Measurements from ENCODE around the gene SYMPK. TPM values are rescaled to one million over a fixed set of nuclear protein-coding genes. Genes with fewer than 3 reads are reported as not detected.

Gene SYMPK
- total RNA-seq, 4 donors from 2014 or later: 28.4 to 36.6 (median 31.6) TPM

DNA sequence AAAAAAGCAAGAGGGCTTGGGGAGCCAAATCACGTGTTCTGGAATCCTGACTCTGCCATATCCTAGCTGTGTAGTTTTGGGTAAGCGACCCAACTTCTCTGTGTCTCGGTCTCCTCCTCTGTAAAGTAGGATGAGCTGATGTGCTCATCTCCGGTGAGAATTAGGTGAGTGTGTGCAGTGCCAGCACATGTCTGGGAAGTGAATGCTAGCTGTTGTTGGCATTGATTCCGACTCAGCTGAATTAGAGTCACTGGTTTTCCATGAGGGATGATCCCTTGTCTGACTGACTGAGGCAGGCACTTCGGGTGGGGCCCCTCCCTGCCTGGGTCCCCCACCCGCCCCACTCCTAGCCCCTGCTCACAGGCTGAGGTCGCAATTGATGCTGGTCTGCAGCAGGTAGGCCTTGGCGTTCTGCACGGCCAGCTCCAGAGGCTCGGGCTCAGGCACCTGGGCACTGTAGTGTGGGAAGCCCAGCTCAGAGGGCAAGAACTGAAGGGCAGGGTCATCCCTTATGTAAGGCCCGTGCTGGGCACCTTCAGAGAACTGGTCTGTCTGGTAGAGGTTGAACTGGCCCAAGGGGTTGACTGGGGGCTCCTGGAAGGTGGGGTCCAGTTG is 48.7 kb downstream of the SYMPK start:
- intact Hi-C loops (cut with DNase I): no loop called here
- DNase-seq: no peak
- Histone ChIP-seq H3K27ac (no peak overlapping the region), H3K36me3 (peaks cover 0 to 10% (median 0%) of the 10 kb centered on the region in 3 donors), H3K4me3 (no peak overlapping the region), H3K4me1 (peaks cover 20 to 74% (median 33%) of the 10 kb centered on the region in 3 donors), H3K9me3 (no peaks in the 10 kb centered on the region), H3K27me3 (peaks cover 0 to 19% (median 0%) of the 10 kb centered on the region in 4 donors)
- no peak for TF ChIP-seq CTCF (IDR thresholded peaks at IDR 0.05)
- no peak for TF ChIP-seq POLR2A (IDR thresholded peaks at IDR 0.05)
- WGBS, 2 donors: 54 to 55% methylated on average over 4 of the region's 12 CpGs

DNA sequence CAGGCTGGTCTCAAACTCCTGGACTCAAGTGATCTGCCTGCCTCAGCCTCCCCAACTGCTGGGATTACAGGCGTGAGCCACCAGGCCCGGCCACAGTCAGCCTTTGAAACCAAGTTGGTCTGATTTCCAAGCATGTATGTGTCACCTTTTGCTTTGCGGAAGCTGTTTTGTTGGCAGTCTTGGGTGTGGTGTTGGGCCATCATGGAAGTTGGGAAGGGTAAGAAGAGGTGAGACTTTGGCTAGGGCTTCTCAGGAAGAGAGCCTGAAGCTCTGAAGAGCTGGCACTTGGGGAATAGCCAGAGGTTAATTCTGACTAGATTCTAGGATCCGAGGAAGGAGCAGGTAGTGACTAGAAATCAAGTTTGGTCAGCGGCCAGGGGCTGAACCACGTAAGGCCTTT is 50.6 kb downstream of the SYMPK start:
- Histone ChIP-seq H3K27ac (peak overlapping the region; percentile 67 to 80 (median 68)), H3K9me3 (no peaks in the 10 kb centered on the region), H3K27me3 (peaks cover 0 to 19% (median 0%) of the 10 kb centered on the region in 4 donors), H3K36me3 (no peaks in the 10 kb centered on the region), H3K4me1 (peaks cover 20 to 63% (median 33%) of the 10 kb centered on the region in 3 donors), H3K4me3 (no peak overlapping the region)
- WGBS, 2 donors: 26 to 49% methylated on average over 5 of the region's 6 CpGs
- TF ChIP-seq CTCF (IDR thresholded peaks at IDR 0.05): no peak
- no peak for TF ChIP-seq POLR2A (IDR thresholded peaks at IDR 0.05)
- DNase-seq: no peak
- intact Hi-C loops (cut with DNase I): no loop called here

- DNase-seq: no peak
- Histone ChIP-seq H3K27ac (peak overlapping the region in 3 of 4 donors; percentile 25 to 55 (median 50)), H3K36me3 (no peaks in the 10 kb centered on the region), H3K4me3 (no peak overlapping the region), H3K9me3 (no peaks in the 10 kb centered on the region), H3K4me1 (peaks cover 4 to 37% (median 16%) of the 10 kb centered on the region in 3 donors), H3K27me3 (peaks cover 0 to 8% (median 0%) of the 10 kb centered on the region in 4 donors)
- 18 to 25% methylated on average over 7 of the region's 7 CpGs for WGBS, 2 donors
- TF ChIP-seq CTCF (IDR thresholded peaks at IDR 0.05) (no peak), POLR2A (IDR thresholded peaks at IDR 0.05) (no peak)
- intact Hi-C loops (cut with DNase I): no loop called here
Observed at GRCh38 chr19:45809643-45810159, 53.2 kb downstream of the SYMPK start.

DNA sequence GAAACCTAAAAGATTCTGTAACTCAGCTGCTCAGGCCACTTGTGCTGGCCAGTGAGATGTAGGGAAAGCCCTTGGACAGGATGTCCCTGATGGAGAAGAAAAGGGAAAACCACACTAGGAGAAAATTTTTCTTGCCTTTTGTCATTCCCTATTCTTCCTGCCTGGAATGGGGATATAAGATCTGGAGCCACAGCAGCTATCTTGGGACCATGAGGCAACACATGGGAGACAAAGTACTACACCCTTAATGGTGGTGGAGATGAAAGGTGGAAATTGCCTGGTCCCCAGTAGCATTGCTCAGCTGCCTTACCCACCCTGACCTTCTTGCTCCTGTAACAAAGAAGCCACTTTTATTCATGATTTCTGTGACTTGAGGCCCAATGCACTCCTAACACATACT is 57.2 kb downstream of the SYMPK start:
- Histone ChIP-seq H3K36me3 (no peaks in the 10 kb centered on the region), H3K27ac (no peak overlapping the region), H3K27me3 (no peaks in the 10 kb centered on the region), H3K9me3 (no peaks in the 10 kb centered on the region), H3K4me1 (peaks cover 0 to 22% (median 14%) of the 10 kb centered on the region in 3 donors), H3K4me3 (no peak overlapping the region)
- intact Hi-C loops (cut with DNase I): no loop called here
- no peak for DNase-seq
- TF ChIP-seq CTCF (IDR thresholded peaks at IDR 0.05): no peak
- no peak for TF ChIP-seq POLR2A (IDR thresholded peaks at IDR 0.05)

- Histone ChIP-seq H3K4me1 (peaks cover 5 to 22% (median 15%) of the 10 kb centered on the region in 3 donors), H3K9me3 (no peaks in the 10 kb centered on the region), H3K4me3 (no peak overlapping the region), H3K36me3 (no peaks in the 10 kb centered on the region), H3K27ac (no peak overlapping the region), H3K27me3 (no peaks in the 10 kb centered on the region)
- DNase-seq: no peak
- TF ChIP-seq CTCF (IDR thresholded peaks at IDR 0.05): no peak
- no peak for TF ChIP-seq POLR2A (IDR thresholded peaks at IDR 0.05)
- intact Hi-C loops (cut with DNase I): no loop called here
- 83 to 86% methylated on average over 1 of the region's 8 CpGs for WGBS, 2 donors
Observed at GRCh38 chr19:45804959-45805230, 58.1 kb downstream of the SYMPK start.
